HepG2 (cell line): Measurements from ENCODE around the gene NLRX1. TPM values are rescaled to one million over a fixed set of nuclear protein-coding genes. Genes with fewer than 3 reads are reported as not detected.

Experiments
- AFF4 ChIP-seq: sonication (generic); formaldehyde crosslinking; IDR thresholded peaks from 2 replicates; pipeline ENCODE4 v1.4.0; 2020; ENCODE audit warnings: missing genetic modification reagents
- AGO2 ChIP-seq: fragments of 200-400 bp; formaldehyde crosslinking; optimal IDR thresholded peaks from 2 replicates; pipeline ENCODE3; 2017; ENCODE audit warnings: mild to moderate bottlenecking, low read depth, low read length, moderate library complexity
- BATF2 ChIP-seq: sonication (generic); formaldehyde crosslinking; IDR thresholded peaks from 2 replicates; pipeline ENCODE4 v1.8.0; 2022; ENCODE audit warnings: mild to moderate bottlenecking, missing genetic modification reagents, moderate library complexity
- FOXK1 ChIP-seq: sonication (generic); formaldehyde crosslinking; IDR thresholded peaks from 2 replicates; pipeline ENCODE4 v1.4.0; 2020; ENCODE audit warnings: low read depth, missing genetic modification reagents, borderline replicate concordance
- JARID2 ChIP-seq: sonication (generic); formaldehyde crosslinking; IDR thresholded peaks from 2 replicates; pipeline ENCODE4 v1.8.1; 2023; ENCODE audit warnings: missing genetic modification reagents, inconsistent platforms; ENCODE audit not compliant: insufficient replicate concordance
- TERF1 ChIP-seq: sonication (generic); formaldehyde crosslinking; IDR thresholded peaks from 2 replicates; pipeline ENCODE4 v1.8.0; 2022; ENCODE audit warnings: mild to moderate bottlenecking, missing genetic modification reagents, moderate library complexity
- TRAFD1 ChIP-seq: sonication (generic); formaldehyde crosslinking; IDR thresholded peaks from 2 replicates; pipeline ENCODE4 v1.5.1; 2020; ENCODE audit warnings: missing genetic modification reagents, mild to moderate bottlenecking, borderline replicate concordance
- ZBED4 ChIP-seq: sonication (generic); formaldehyde crosslinking; IDR thresholded peaks from 2 replicates; pipeline ENCODE4 v1.4.0; 2020; ENCODE audit warnings: missing genetic modification reagents, borderline replicate concordance
- ZKSCAN5 ChIP-seq: sonication (generic); formaldehyde crosslinking; IDR thresholded peaks from 2 replicates; pipeline ENCODE4 v1.5.1; 2020; ENCODE audit warnings: mild to moderate bottlenecking, missing genetic modification reagents
- ZNF10 ChIP-seq: sonication (generic); formaldehyde crosslinking; IDR thresholded peaks from 2 replicates; pipeline ENCODE4 v1.4.0; 2020; ENCODE audit warnings: mild to moderate bottlenecking, low read depth, missing genetic modification reagents, borderline replicate concordance
- ZNF143 ChIP-seq: sonication (generic); formaldehyde crosslinking; IDR thresholded peaks from 2 replicates; pipeline ENCODE4 v1.4.0; 2020; ENCODE audit warnings: missing genetic modification reagents
- ZNF350 ChIP-seq: sonication (generic); formaldehyde crosslinking; IDR thresholded peaks from 2 replicates; pipeline ENCODE4 v1.4.0; 2020; ENCODE audit warnings: mild to moderate bottlenecking, low read depth, missing genetic modification reagents, borderline replicate concordance
- ZNF510 ChIP-seq: sonication (generic); formaldehyde crosslinking; IDR thresholded peaks from 2 replicates; pipeline ENCODE4 v1.4.0; 2020; ENCODE audit warnings: low read depth, mild to moderate bottlenecking, missing genetic modification reagents
- ZSCAN12 ChIP-seq: sonication (generic); formaldehyde crosslinking; IDR thresholded peaks from 2 replicates; pipeline ENCODE4 v1.9.0; 2021; ENCODE audit warnings: mild to moderate bottlenecking, missing genetic modification reagents
- ZSCAN29 ChIP-seq: sonication (generic); formaldehyde crosslinking; conservative IDR thresholded peaks from 2 replicates; pipeline ENCODE4 v1.4.0; 2020; ENCODE audit warnings: mild to moderate bottlenecking, missing genetic modification reagents
- polyA plus RNA-seq, 8 experiments: library from polyadenylated mRNA; depleted of rRNA in 3 of 8; stranded (reverse) in 7 of 8; unstranded in 1 of 8; fragments of >200 nt; fragmentation: Illumina TruSeq in 4 of 8; extraction: Trizol in 4 of 8; gene quantifications; 2 replicates each; pipeline versions ENCODE4 v1.2.1 to v1.2.3, GENCODE V29; 2011 to 2016; ENCODE audit warnings: low read depth in 4 of 8, missing spikeins in 1 of 8, mixed read lengths in 1 of 8; ENCODE audit not compliant: insufficient read depth in 1 of 8
- total RNA-seq, 5 experiments: library from RNA; depleted of rRNA; stranded (reverse); fragments of >200 nt; fragmentation: Illumina TruSeq; extraction: Trizol; gene quantifications; 2 replicates each; pipeline ENCODE4 v1.2.3, GENCODE V29; 2016; ENCODE audit warnings: low read depth in 1 of 5

Gene NLRX1
- total and polyA plus RNA-seq, 2 of the 13 experiments (the other 11 are each of a cell fraction or from before 2014, with no cell fraction given): 8.7 to 11.0 TPM

- no peak; the same call in 1 of the 2 replicates for TF ChIP-seq TERF1 (CRISPR knock-in tag)
- no peak for TF ChIP-seq JARID2 (CRISPR knock-in tag)
- TF ChIP-seq ZNF10 (CRISPR knock-in tag): no peak
- TF ChIP-seq ZSCAN29 (CRISPR knock-in tag): no peak
- TF ChIP-seq TRAFD1 (CRISPR knock-in tag): no peak
- TF ChIP-seq ZBED4 (CRISPR knock-in tag): no peak; the same call in 1 of the 2 replicates
- no peak; the same call in 1 of the 2 replicates for TF ChIP-seq ZNF350 (CRISPR knock-in tag)
- TF ChIP-seq ZKSCAN5 (CRISPR knock-in tag): no peak
- TF ChIP-seq AFF4 (CRISPR knock-in tag): no peak
- no peak for TF ChIP-seq FOXK1
- no peak for TF ChIP-seq BATF2 (CRISPR knock-in tag)
- TF ChIP-seq AGO2: peak; percentile 85
- no peak for TF ChIP-seq ZSCAN12
- no peak for TF ChIP-seq ZNF510 (CRISPR knock-in tag)
- peak; percentile 62 for TF ChIP-seq ZNF143
These were observed at the start of gene NLRX1 (continued) for GRCh38 chr11:119168471-119169281.
